Fibroblast of skin of left quadriceps (primary cell): ENCODE data around the gene IYD.

Experiments
- DNase-seq, 2 experiments: peaks; one replicate each; pipeline ENCODE4 v3.0.0-alpha.2; 2013; ENCODE audit warnings: low read depth in 2 of 2

Gene IYD

DNA sequence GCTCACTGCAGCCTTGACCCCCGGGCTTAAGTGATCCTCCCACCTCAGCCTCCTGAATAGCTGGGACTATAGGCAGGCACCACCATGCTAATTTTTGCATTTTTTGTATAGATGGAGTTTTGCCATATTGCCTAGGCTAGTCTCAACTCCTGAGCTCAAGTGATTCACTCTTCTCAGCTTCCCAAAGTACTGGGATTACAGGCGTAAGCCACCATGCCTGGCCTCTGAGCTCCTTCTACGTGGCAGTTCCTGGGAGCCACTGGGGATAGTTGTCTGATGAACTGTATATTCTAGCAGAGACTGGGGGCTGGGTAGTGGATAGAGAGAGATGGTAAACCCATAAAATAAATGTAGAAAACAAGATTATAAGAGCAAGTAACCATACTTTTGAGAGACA is 26.1 kb downstream of the IYD start:
- DNase-seq, result no peak

- no peak for DNase-seq
These were observed 26.7 kb downstream of the IYD start for GRCh38 chr6:150395388-150396009.

DNA sequence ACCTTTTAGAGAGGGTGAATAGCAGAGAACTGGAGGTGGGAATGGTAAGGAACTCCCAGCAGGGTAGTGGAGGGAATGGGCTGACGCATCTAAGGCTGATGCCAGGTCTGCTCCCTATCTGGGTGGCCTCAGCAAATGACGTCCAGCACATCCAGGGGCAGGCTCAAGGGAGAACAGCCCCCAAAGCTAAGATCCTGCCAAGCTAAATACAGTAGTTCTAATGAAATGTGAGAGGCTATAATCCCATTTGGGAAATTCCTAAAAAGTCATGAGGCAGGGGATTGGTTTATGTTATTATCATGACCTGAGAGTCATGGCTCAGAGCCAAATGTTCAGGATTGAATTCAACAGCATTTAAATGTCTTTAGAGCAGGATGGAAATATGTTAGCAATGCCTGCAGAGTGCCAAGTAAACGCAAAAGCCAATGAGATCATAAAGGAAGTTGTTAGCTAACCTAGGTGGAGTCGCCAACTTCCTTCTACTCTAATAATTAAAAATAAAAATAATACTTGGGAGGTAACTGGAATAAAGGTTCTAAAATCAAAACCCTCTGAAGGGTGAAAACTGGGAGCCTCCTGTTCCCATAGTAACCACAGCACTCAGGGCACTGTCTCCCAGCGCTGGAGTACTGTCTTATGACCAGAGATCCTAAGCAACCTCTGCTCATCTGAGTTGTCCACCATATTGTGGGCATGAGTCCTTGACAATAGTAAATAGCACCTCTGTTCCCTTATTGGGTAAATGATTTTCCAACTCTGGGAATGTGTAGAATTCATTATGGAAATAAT is 34.8 kb downstream of the IYD start:
- peak; percentile 93 to 94 for DNase-seq

DNA sequence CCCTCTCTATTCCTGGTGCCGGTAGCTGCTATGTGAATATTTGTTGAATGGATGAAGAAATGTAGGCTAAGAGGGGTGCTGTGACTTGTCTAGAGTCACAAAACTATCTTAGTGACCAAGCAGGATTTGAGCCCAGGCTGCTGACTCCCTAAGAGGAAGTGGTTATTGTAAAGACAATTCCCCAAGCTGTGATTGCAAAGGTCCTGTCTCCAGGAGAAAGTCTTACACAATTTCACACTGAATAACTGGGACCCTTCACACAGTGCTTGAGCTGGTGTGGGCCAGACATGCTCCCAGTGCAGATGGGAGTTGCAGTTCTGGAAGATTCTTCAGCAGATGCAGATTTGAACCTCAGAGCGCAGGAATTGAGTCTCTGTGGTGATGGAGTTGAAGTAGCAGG is 38.1 kb downstream of the IYD start:
- no peak for DNase-seq

DNA sequence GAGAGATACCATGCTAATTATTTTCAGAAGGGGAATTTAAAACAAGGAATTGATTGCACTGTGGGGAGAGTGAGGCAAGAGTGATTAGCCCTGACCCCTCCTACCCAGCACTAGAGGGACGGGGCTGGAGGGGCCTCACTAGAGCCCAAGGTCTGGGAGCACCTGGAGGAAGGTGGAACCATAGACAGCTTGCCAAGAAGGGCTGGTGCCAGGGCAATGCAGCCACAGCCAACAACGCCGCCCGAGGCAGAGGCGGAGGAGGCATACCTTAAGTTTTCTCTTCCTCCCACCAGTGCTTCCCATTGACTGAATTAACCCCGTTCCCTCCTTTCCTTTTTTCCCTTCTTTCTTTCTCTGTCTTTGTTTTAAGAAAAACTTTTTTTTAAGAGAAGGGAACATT is 40.0 kb downstream of the IYD start:
- no peak for DNase-seq

DNA sequence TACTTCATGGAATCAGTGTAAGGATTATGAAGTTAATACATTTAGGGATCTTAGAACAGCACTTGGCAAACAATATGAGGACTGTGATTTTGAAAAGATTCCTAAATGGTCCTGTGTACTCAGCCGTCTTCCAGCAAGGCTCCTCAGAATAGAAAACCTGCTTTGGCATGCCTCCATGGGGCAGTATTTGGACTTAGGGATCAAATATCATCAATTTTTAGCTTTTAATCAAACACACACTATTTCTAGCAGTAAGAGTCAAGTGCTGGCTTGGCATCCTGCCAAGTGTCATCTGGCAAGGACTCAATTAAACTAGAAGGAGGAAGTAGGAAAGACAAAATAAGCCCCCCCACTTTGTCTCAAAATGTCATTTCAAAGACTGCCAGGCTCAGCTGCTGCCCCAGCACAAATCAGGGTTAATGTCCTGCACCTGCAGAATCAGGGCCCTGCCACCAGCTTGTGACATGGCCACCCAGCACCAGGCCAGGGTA is 40.8 kb downstream of the IYD start:
- no peak for DNase-seq

GRCh38 chr6:150410399-150410798 is 41.6 kb downstream of the IYD start:
- DNase-seq, result no peak

DNA sequence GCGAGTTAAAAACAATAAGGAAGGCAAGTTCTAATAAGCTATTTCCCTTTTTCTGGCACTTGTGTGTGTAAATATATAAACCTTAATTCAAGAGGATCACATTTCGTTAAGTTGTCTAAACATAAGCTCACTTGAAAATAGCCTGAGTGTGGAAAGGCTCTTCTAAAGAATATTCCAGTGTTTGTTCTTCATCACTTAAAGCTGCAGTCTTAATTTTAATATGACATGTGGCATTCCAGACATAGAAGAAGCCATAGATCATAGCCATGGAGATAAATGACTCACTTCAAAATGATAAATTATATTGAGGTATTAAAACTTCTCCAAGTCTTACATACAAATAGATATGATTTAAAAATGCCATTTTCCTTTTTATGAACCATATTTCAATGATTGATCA is 42.1 kb downstream of the IYD start:
- no peak for DNase-seq

- DNase-seq, result no peak
These were observed 43.4 kb downstream of the IYD start for GRCh38 chr6:150412221-150412620.

DNA sequence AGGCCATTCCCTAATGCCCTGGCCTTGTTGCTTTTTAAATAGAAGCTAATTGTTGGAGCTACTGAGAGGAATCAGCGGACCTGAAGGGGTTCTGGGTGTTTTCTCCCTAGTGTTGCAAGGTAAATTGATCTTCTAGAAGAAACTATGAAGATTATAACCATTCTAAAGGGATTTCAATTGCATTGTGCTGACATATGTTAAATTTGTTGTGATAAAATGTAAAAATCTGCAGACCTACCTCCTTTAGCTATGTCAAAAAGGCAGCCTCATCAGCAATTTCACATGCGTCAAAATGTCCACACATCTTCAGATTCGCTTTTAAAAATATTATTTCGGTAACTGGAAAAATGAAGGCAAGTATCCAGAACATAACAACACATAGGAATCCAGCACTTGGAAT is 44.4 kb downstream of the IYD start:
- no peak for DNase-seq

DNA sequence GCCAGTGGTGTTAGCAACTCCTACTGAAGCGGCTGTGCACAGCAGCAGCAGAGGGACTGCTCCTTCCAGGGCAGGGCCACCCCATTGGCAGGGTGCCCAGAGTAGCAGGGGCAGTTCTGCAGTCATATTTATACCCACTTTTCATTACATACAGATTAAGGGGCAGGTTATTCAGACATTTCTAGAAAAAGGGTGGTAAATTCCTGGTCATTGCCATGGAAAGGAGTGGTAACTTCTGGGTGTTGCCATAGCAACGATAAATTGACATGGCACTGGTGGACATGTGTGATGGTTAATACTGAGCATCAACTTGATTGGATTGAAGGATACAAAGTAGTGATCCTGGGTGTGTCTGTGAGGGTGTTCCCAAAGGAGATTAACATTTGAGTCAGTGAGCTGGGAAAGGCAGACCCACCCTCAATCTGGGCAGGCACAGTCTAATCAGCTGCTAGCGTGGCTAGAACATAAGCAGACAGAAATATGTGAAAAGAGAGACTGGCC is 45.0 kb downstream of the IYD start:
- no peak for DNase-seq

DNA sequence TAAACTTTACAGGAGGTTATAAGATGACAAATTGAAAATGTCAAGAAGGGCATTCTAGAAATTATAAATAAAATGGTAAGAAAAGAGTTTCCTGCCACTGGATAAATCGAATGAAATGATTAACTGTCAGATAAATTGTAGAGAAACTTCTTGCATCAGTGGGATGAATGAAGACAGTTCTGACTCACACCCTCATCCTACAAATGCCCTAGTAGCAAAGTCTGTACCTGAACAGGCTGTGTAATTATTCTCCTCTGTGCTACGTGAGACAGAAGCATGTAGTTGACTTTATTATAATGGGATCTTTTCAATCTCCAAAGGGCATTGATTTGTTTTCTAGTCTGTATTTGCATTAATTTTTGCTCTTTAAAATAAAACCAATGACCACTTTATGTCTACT is 47.3 kb downstream of the IYD start:
- no peak for DNase-seq

DNA sequence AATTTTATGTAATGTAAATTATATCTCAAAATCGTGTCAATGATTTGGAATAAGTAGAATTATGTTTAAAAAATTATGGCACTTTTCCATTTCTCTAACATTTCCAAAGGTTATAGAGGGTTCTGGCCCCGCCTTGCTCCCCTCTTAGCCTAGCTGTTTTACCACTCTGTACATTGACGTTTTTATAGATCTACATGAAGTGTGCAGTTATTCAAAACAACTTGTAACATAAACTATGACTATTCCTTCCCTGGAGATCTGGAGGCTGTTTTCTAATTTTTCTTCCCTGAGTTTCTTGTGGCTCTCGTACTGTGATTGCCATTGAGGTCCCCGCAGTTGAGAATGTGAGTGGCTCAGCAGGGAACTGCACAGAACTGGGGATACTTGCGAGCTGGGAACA is 48.4 kb downstream of the IYD start:
- no peak for DNase-seq

DNA sequence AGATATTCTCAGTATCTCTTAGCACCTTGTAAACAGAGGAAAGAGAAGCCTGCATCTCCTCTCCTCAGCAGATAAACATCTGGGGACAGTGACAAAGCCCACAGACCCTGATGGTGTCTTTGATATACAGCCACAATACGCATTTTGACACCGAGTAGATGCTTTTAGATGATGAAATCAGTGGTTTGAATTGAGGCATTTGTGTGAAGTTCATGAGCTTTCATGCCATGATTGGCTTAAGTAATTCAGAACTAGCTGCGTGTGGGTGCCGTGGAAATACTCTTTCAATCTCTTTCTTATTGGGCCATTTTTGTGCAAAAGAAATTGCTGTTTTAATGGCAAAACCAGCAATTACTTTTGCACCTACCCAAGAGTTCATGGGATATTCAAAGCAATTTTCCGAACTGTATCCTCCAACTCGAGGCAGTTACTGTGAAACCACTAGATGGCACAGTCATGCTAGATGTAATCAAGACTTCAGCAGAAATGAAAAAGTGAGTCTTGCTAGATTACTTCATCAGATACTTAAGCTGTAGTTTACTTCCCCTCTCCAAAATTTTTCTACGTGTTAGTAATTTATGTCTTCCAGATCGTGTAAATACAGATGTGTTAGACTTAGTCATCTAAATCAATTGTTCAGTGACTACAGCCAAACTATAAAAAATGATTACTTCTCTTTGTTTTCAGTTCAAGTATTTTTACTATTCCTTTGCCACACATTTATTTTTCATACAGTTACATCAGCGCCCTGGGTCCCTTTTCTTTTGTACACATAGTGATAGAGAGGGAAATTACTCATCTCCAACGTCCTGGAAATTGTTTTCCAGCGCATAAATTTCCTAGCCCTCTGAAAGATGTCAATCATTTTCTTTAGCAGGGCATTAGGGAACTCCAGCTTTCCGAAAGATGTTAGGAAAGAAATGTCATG is 49.4 kb downstream of the IYD start:
- DNase-seq, result peak; percentile 88 to 91

DNA sequence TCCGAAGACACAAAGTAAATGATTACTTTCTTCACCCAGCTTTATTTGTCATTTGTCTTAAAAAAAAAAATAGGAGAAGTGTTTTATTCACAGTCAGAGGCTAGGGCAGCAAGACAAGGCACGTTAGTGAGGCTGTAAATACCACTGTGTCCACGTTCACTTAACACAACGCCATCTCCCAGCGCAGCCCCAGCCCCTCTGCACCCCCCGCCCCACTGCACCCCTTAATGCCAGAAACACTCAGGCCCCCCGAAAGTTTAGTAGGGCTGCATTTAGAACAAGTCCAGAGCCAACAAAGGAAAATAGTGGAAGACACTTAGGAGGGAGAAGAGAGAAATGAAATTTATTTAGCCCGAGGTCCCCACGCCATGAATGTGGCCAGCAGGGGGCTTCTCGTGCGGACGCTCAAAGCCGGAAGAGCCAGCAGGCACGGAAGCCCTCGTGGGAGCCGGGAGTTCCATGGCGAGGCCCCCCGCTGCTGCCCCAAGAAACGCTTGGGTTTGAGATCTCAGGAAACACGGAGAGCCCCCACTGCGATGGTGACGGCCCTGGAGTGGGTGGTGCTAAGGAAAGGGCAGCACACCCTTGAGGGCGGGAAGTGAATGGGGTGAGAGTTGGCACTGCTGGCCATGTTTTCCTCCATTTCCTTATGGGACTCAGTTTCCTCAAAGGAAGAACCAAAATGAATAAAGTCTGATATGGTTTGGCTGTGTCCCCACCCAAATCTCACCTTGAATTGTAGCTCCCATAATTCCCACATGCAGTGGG is 50.2 kb downstream of the IYD start:
- DNase-seq, result peak in 1 of 2 experiments; percentile 49

GRCh38 chr6:150420428-150420827 is 51.6 kb downstream of the IYD start:
- DNase-seq, result no peak

GRCh38 chr6:150420926-150421325 is 52.1 kb downstream of the IYD start:
- DNase-seq, result no peak

- DNase-seq, result no peak
These were observed 56.7 kb downstream of the IYD start for GRCh38 chr6:150425508-150425907.

GRCh38 chr6:150426198-150426597 is 57.4 kb downstream of the IYD start:
- no peak for DNase-seq

DNA sequence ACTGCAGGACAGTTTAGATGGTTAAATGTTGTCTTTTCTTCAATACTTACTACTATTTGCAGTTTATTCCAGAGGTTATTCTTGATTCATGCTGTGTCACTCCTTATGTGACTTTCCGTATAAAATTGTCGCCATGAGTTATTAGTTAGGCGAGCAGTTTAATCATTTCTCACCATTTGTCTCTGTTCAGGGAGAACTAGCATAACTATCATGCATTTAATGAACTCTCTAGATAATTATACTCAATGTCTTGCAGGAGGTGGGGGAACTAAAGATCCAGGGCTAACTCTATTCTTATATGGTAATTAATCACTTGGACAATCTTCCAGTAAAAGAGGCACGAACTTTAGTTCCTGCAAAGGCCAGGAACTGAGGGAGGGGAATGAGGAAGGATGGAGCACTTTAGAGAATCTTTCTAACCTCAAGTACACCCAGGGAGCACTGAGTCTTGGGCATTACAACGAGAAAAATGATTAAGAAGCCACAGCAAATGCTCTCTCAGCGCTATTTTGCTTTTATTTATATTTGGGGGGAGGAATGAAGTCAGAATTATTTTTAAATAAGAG is 58.3 kb downstream of the IYD start:
- DNase-seq, result no peak

DNA sequence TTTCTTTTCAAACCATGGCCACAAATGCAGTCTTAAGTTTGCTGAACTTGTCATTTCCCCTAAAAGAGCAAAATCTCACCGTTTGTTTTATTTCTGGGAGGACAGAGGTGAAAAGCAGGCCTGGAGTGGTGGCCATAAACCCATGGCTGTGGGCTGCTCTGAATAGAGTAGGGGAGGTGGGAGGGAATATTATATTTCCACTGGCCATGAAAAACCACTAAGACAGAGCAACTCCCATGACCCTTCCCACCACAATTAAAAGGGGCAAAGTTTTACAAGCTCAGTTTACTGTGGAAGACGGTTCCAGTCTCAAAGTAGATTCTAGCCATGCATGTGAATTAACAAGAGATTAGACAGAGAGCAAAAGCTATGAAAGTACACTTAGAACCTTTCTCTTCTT is 59.0 kb downstream of the IYD start:
- no peak for DNase-seq
